Neural progenitor cell (in vitro differentiated cells): Measurements from ENCODE around the gene TPRX2. TPM values are rescaled to one million over a fixed set of nuclear protein-coding genes. Genes with fewer than 3 reads are reported as not detected.
"Not testable (repeated sequence)": the region's sequence is repeated elsewhere in the genome, so short reads cannot be mapped to it uniquely, and the experiment has no call there.

Experiments
- DNase-seq: peaks from one replicate; pipeline ENCODE4 v3.0.0-alpha.2; 2016; ENCODE audit warnings: low spot score
- H2AFZ ChIP-seq: fragments of 200-600 bp; sonication (generic); replicated peaks from 2 replicates; pipeline ENCODE4 v1.6.1; 2016; ENCODE audit warnings: antibody characterized with exemption
- H3F3A ChIP-seq: fragments of 200-600 bp; sonication (generic); 2 replicates; pipeline ENCODE4 v1.6.1; 2016; ENCODE audit warnings: antibody characterized with exemption, low read depth
- H3K27ac ChIP-seq: fragments of 200-600 bp; sonication (generic); 2 replicates; pipeline ENCODE4 v1.5.1; 2016; ENCODE audit warnings: mild to moderate bottlenecking
- H3K27me3 ChIP-seq: fragments of 200-600 bp; sonication (generic); 2 replicates; pipeline ENCODE4 v1.6.1; 2016; ENCODE audit warnings: mild to moderate bottlenecking, moderate library complexity
- H3K36me3 ChIP-seq: fragments of 200-600 bp; sonication (generic); 2 replicates; pipeline ENCODE4 v1.5.1; 2016
- H3K4me1 ChIP-seq: fragments of 200-600 bp; sonication (generic); 2 replicates; pipeline ENCODE4 v1.6.1; 2016; ENCODE audit warnings: mixed run types
- H3K4me2 ChIP-seq: fragments of 200-600 bp; sonication (generic); 2 replicates; pipeline ENCODE4 v1.6.1; 2016
- H3K4me3 ChIP-seq: fragments of 200-600 bp; sonication (generic); 2 replicates; pipeline ENCODE4 v1.5.1; 2016
- H3K79me2 ChIP-seq: fragments of 200-600 bp; sonication (generic); 2 replicates; pipeline ENCODE4 v1.6.1; 2016; ENCODE audit warnings: low read depth
- H3K9ac ChIP-seq: fragments of 200-600 bp; sonication (generic); 2 replicates; pipeline ENCODE4 v1.6.1; 2016
- H3K9me3 ChIP-seq: fragments of 200-600 bp; sonication (generic); 2 replicates; pipeline ENCODE4 v1.5.1; 2016; ENCODE audit warnings: low read depth
- H4K20me1 ChIP-seq: fragments of 200-600 bp; sonication (generic); 2 replicates; pipeline ENCODE4 v1.6.1; 2016; ENCODE audit warnings: low read depth
- H3K27ac Mint-ChIP-seq: 3 replicates; pipeline ENCODE4 v1.8.0; 2021; ENCODE audit warnings: mixed read lengths
- H3K27me3 Mint-ChIP-seq: 2 replicates; pipeline ENCODE4 v1.8.0; 2022; ENCODE audit warnings: low read depth, mild to moderate bottlenecking, inconsistent platforms, moderate library complexity, mixed read lengths; ENCODE audit not compliant: insufficient read depth
- H3K36me3 Mint-ChIP-seq: 3 replicates; pipeline ENCODE4 v1.8.0; 2021; ENCODE audit warnings: mixed read lengths
- H3K4me1 Mint-ChIP-seq: 3 replicates; pipeline ENCODE4 v1.8.0; 2021; ENCODE audit warnings: mixed read lengths
- H3K4me3 Mint-ChIP-seq: 3 replicates; pipeline ENCODE4 v1.8.0; 2021; ENCODE audit warnings: mild to moderate bottlenecking, moderate library complexity, mixed read lengths
- H3K9me3 Mint-ChIP-seq: 3 replicates; pipeline ENCODE4 v1.8.0; 2020; ENCODE audit warnings: mixed read lengths
- EZH2 ChIP-seq: fragments of 200-600 bp; sonication (generic); IDR thresholded peaks from 2 replicates; pipeline ENCODE4 v1.6.1; 2017; ENCODE audit warnings: antibody characterized with exemption, mild to moderate bottlenecking, moderate library complexity
- EZH2phosphoT487 ChIP-seq: fragments of 200-600 bp; sonication (generic); IDR thresholded peaks from 2 replicates; pipeline ENCODE4 v1.6.1; 2017; ENCODE audit warnings: antibody characterized with exemption
- total RNA-seq: library from RNA; depleted of rRNA; stranded (reverse); fragments of >200 nt; gene quantifications from 2 replicates; pipeline ENCODE4 v1.2.3, GENCODE V29; 2015; ENCODE audit warnings: low replicate concordance
- TF ChIP-seq, protein P1 (sequence below): fragments of 200-600 bp; sonication (generic); IDR thresholded peaks from 2 replicates; pipeline ENCODE4 v1.5.1; 2017; ENCODE audit warnings: antibody characterized with exemption, mild to moderate bottlenecking

TPRX2 gene
- total RNA-seq, 1 donor from 2014 or later = not detected

DNA sequence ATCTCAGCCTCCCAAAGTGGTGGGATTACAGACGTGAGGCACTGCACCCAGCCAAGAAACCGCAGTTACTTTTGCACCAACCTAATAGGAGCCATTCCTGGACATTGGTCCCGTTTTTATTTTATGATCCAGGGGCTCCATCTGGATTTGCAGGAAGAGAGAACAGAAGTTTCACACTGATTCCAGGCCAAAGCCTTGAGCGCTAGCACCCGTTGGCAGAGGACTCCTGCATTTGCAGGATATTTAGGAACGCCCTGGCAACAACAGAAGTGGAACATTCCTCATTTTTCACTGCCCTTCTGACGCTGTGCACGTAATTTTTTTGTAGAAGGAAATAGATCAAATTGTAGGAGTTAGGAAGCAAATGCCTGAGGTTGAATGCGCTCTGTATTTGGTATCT is 38.8 kb downstream of the TPRX2 start:
- Mint-ChIP-seq H3K4me1 (peaks cover 5% of the 10 kb centered on the region), H3K27me3 (peaks cover 4% of the 10 kb centered on the region), H3K27ac (peak overlapping the region; percentile 28), H3K4me3 (peak overlapping the region; percentile 27), H3K9me3 (peaks cover under 1% of the 10 kb centered on the region), H3K36me3 (no peaks in the 10 kb centered on the region)
- no peaks in the 10 kb centered on the region for H3K9me3 ChIP-seq
- no peaks in the 10 kb centered on the region for H4K20me1 ChIP-seq
- TF ChIP-seq EZH2phosphoT487 (no peak), EZH2 (no peak)
- TF ChIP-seq, protein P1, sequence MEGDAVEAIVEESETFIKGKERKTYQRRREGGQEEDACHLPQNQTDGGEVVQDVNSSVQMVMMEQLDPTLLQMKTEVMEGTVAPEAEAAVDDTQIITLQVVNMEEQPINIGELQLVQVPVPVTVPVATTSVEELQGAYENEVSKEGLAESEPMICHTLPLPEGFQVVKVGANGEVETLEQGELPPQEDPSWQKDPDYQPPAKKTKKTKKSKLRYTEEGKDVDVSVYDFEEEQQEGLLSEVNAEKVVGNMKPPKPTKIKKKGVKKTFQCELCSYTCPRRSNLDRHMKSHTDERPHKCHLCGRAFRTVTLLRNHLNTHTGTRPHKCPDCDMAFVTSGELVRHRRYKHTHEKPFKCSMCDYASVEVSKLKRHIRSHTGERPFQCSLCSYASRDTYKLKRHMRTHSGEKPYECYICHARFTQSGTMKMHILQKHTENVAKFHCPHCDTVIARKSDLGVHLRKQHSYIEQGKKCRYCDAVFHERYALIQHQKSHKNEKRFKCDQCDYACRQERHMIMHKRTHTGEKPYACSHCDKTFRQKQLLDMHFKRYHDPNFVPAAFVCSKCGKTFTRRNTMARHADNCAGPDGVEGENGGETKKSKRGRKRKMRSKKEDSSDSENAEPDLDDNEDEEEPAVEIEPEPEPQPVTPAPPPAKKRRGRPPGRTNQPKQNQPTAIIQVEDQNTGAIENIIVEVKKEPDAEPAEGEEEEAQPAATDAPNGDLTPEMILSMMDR = no peak
- no peaks in the 10 kb centered on the region for H3K36me3 ChIP-seq
- no peak overlapping the region for H2AFZ ChIP-seq
- H3K4me2 ChIP-seq = no peak overlapping the region
- no peak overlapping the region for H3K4me3 ChIP-seq
- H3K4me1 ChIP-seq = no peaks in the 10 kb centered on the region
- DNase-seq = no peak
- H3K9ac ChIP-seq = no peak overlapping the region
- H3K27me3 ChIP-seq = no peaks in the 10 kb centered on the region
- H3K79me2 ChIP-seq = no peaks in the 10 kb centered on the region
- no peak overlapping the region for H3K27ac ChIP-seq
- H3F3A ChIP-seq = peaks cover under 1% of the 10 kb centered on the region

DNA sequence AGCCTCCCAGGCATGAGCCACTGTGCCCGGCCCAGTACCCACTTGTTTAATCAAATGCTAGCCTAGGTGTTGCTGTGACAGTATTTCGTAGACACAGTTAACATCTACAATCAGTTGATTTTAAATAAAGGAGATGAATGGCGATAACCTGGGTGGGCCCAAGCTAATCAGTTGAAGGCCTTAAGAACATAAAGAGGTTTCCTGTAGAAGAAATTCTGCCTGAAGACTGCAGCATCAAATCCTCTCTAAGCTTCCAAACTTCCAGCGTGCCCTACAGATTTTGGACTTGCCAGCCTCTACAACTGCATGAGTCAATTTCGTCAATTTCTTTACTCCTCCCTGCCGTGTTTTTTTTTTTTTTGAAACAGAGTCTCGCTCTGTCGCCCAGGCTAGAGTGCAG is 40.3 kb downstream of the TPRX2 start:
- Mint-ChIP-seq H3K27ac (no peak overlapping the region), H3K36me3 (no peaks in the 10 kb centered on the region), H3K27me3 (peaks cover 4% of the 10 kb centered on the region), H3K4me3 (no peak overlapping the region), H3K9me3 (no peaks in the 10 kb centered on the region), H3K4me1 (peaks cover 5% of the 10 kb centered on the region)
- Histone ChIP-seq H3K27me3 (no peaks in the 10 kb centered on the region), H3K9ac (no peak overlapping the region), H3K9me3 (no peaks in the 10 kb centered on the region), H3K4me3 (no peak overlapping the region), H3K4me2 (no peak overlapping the region), H2AFZ (no peak overlapping the region), H3K4me1 (no peaks in the 10 kb centered on the region), H3K27ac (no peak overlapping the region), H3F3A (no peaks in the 10 kb centered on the region), H3K79me2 (no peaks in the 10 kb centered on the region), H4K20me1 (no peaks in the 10 kb centered on the region), H3K36me3 (no peaks in the 10 kb centered on the region)
- TF ChIP-seq EZH2phosphoT487 (no peak), EZH2 (no peak)
- TF ChIP-seq, protein P1 = no peak
- DNase-seq = no peak

DNA sequence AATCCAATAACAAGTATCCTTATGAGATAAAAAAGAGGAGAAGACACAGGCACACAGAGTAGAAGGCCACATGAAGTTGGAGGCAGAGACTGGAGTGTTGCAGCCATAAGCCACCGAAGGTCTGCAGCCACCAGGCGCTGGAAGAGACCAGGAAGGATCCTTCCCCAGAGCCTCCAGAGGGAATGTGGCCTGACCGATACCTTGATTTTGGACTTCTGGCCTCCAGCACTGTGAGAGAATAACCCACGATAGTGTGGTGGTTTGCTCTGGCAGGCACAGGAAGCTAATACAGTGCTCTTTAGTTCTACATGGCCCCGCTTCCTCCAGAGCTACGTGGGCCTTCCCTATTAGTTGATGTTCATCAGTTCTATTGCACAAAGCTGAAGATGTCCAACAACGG is 42.3 kb downstream of the TPRX2 start:
- Histone ChIP-seq H3K9me3 (no peaks in the 10 kb centered on the region), H3K27me3 (no peaks in the 10 kb centered on the region), H3K36me3 (no peaks in the 10 kb centered on the region), H3K4me3 (no peak overlapping the region), H3K9ac (no peak overlapping the region), H3K4me1 (no peaks in the 10 kb centered on the region), H3K79me2 (no peaks in the 10 kb centered on the region), H3K27ac (no peak overlapping the region), H4K20me1 (no peaks in the 10 kb centered on the region), H2AFZ (no peak overlapping the region), H3K4me2 (no peak overlapping the region), H3F3A (no peaks in the 10 kb centered on the region)
- Mint-ChIP-seq H3K27me3 (peaks cover 4% of the 10 kb centered on the region), H3K27ac (no peak overlapping the region), H3K4me1 (peaks cover 5% of the 10 kb centered on the region), H3K9me3 (no peaks in the 10 kb centered on the region), H3K36me3 (no peaks in the 10 kb centered on the region), H3K4me3 (no peak overlapping the region)
- TF ChIP-seq EZH2 (no peak), EZH2phosphoT487 (no peak)
- TF ChIP-seq, protein P1 = no peak
- DNase-seq = no peak

DNA sequence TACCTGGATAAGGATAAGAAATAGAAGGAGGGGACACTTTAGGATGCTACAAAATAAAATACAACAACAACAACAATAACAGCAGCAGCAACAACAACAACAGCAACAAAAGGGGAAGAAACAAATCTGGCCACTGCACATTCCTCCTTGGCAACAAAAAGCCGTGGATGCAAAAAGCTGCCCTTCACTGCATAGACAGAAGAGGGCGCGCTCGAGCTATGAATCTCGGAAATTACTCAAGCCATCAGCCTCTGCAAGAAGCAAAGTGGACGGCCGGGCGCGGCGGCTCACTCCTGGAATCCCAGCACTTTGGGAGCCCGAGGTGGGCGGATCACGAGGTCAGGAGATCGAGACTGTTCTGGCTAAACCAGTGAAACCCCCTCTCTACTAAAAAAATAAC is 50.3 kb downstream of the TPRX2 start:
- not testable (repeated sequence) for H3K27ac Mint-ChIP-seq, H3K27ac ChIP-seq, H3K9me3 Mint-ChIP-seq, H3K36me3 Mint-ChIP-seq, H3F3A ChIP-seq, H3K79me2 ChIP-seq, DNase-seq, H3K27me3 Mint-ChIP-seq, H3K9ac ChIP-seq, H3K4me1 Mint-ChIP-seq, H3K9me3 ChIP-seq, H3K4me2 ChIP-seq, H4K20me1 ChIP-seq, H3K4me3 ChIP-seq, H3K4me3 Mint-ChIP-seq, H3K4me1 ChIP-seq, H3K27me3 ChIP-seq, H3K36me3 ChIP-seq, H2AFZ ChIP-seq
- TF ChIP-seq, protein P1 = peak; percentile 53

DNA sequence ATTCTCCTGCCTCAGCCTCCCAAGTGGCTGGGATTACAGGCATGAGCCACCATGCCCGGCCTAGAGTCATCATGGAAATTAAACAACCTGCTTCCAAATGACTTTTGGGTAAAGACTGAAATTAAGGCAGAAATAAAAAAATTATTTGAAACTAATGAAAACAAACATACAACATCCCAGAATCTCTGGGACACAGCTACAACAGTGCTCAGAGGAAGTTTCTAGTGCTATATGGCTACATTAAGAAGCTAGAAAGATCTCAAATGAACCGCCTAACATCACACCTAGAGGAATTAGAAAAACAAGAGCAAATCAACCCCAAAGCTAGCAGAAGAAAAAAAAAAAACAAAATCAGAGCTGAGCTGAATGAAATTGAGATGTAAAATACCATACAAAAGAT is 51.2 kb downstream of the TPRX2 start:
- H3K4me3 Mint-ChIP-seq, H3K4me1 Mint-ChIP-seq, H3K9me3 ChIP-seq, H3K36me3 Mint-ChIP-seq, H3K9ac ChIP-seq, H3K4me2 ChIP-seq, H3K36me3 ChIP-seq, H3K27ac Mint-ChIP-seq, H3K4me3 ChIP-seq, DNase-seq, H3F3A ChIP-seq, H4K20me1 ChIP-seq, H3K27me3 Mint-ChIP-seq, H3K27me3 ChIP-seq, H3K79me2 ChIP-seq, H3K9me3 Mint-ChIP-seq, H3K4me1 ChIP-seq, H3K27ac ChIP-seq, H2AFZ ChIP-seq: not testable (repeated sequence)
